IPS-20b (cell line): ENCODE measurements around the gene FAM78A.
"Not testable (repeated sequence)": the region's sequence is repeated elsewhere in the genome, so short reads cannot be mapped to it uniquely, and the experiment has no call there.

ENCODE experiments used
- H3K27ac ChIP-seq: one replicate; pipeline ENCODE4 v1.5.1; 2013; ENCODE audit warnings: low read length
- H3K27me3 ChIP-seq: 2 replicates; pipeline ENCODE4 v1.6.1; 2013; ENCODE audit warnings: mild to moderate bottlenecking, low read length, inconsistent platforms; ENCODE audit not compliant: insufficient read depth
- H3K36me3 ChIP-seq: 2 replicates; pipeline ENCODE4 v1.6.1; 2013; ENCODE audit warnings: low read depth, mild to moderate bottlenecking, inconsistent platforms, low read length, moderate library complexity; ENCODE audit not compliant: insufficient read depth
- H3K4me1 ChIP-seq: 2 replicates; pipeline ENCODE4 v1.6.1; 2013; ENCODE audit warnings: mild to moderate bottlenecking, control low read depth, inconsistent platforms, low read length, moderate library complexity; ENCODE audit not compliant: insufficient read depth
- H3K4me3 ChIP-seq: 2 replicates; pipeline ENCODE4 v1.5.1; 2013; ENCODE audit warnings: mild to moderate bottlenecking, low read length, inconsistent platforms
- H3K9ac ChIP-seq: 2 replicates; pipeline ENCODE4 v1.6.1; 2013; ENCODE audit warnings: low read depth, mild to moderate bottlenecking, inconsistent platforms, low read length, moderate library complexity
- H3K9me3 ChIP-seq: 2 replicates; pipeline ENCODE4 v1.6.1; 2013; ENCODE audit warnings: mild to moderate bottlenecking, low read depth, low read length, inconsistent platforms; ENCODE audit not compliant: insufficient read depth

FAM78A gene

DNA sequence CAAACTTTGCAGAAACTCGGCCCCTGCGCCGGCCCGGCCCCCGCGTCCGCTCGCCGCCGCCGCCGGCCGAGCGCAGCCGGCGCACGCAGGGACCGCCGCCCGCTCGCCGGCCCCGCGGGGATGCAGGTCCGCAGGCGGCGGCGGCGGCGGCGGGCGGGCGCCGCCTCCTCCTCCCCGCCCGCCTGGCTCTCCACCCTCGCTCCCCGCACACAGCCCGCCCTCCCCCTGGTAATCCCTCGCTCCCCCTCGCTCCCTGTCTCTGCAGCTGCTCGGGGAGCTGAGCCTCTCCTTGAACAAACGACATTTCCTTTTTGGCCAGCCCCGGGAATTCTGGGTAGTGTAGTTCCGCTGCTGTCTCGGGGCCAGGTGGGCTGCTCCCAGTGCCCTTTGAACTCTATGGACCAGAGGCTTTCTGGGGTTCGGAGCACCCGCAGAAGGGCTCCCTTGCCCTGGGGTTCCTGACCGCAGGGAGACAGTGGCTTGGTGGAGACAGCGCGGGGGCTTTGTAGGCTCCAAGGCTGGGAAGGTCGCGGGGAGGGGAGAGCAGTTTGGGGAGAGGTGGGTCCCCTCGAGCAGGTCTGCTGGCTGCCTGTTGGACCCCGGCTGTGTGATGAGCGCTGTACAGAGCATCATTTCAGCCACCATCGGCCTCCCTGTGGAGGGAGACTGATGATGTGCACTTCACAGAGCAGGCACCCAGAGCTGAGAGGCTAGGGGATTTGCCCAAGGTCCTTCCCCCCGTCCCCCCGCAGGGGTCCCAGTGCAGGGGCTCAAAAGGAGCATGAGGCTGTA, 1.8 kb upstream of the FAM78A start:
- H3K9ac ChIP-seq = no peak overlapping the region
- H3K27me3 ChIP-seq = peaks cover 69% of the 10 kb centered on the region
- H3K4me1 ChIP-seq = peaks cover 4% of the 10 kb centered on the region
- no peaks in the 10 kb centered on the region for H3K36me3 ChIP-seq
- H3K4me3 ChIP-seq = peak overlapping the region; percentile 55; the same call in 1 of the 2 replicates
- H3K9me3 ChIP-seq = no peaks in the 10 kb centered on the region
- no peak overlapping the region for H3K27ac ChIP-seq

DNA sequence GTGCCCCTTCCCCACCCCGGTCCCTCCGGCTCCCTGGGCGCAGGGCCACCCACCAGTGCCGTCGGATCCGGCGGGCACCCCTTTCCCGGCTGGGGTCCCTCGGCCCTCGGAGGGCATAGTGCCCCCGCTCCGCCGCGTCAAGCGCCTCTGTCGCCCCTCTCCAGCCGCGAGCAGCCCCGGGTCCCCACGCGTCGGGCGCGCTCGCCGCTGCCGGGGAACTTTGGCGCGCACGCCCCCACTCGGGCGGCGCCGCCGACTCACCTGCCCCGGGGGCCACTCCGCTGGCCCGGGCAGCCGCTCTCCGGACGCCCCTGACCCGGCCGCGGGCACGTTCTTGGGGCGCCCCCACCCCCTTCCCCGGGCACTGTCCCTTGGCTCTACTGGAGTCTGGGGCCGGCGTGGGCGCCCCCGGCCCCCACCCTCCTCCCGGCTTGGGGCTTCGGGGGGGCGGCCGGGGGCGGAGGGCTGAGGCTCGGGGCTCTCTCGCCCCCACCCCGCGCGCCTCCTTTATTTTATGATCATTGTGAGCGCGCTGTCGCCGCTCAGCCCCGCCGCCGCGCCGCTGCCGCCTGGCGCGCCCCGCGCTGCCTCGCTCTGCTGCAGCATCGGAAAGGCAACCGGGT, 1.1 kb upstream of the FAM78A start:
- no peak overlapping the region for H3K9ac ChIP-seq
- H3K36me3 ChIP-seq = no peaks in the 10 kb centered on the region
- peaks cover 4% of the 10 kb centered on the region for H3K4me1 ChIP-seq
- H3K4me3 ChIP-seq = peak overlapping the region; percentile 55; the same call in 1 of the 2 replicates
- H3K27me3 ChIP-seq = peaks cover 63% of the 10 kb centered on the region
- H3K9me3 ChIP-seq = no peaks in the 10 kb centered on the region
- no peak overlapping the region for H3K27ac ChIP-seq

DNA sequence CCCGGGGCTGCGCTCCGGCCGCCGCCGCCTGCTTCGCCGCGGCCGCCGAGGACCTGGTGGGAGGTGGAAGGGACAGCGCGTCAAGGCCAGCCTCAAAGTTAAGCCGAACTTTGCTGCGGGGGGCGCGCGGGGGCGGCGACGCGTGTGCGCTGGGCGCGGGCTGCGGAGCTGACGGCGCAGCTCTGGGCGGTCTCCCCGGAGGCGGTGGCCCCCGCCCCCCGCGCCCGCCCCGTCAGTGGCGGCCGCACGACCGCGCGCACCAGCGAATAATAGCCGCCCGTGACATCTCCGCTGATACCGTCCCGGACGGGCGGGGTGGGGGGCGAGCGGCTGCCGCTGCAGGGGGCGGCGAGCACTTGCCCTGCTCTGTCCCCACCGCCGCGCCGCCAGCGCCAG, 579 bp upstream of the FAM78A start:
- no peak overlapping the region for H3K27ac ChIP-seq
- H3K4me3 ChIP-seq = peak overlapping the region; percentile 55; the same call in 1 of the 2 replicates
- H3K4me1 ChIP-seq = peaks cover 4% of the 10 kb centered on the region; the same call in 1 of the 2 replicates
- H3K9me3 ChIP-seq = no peaks in the 10 kb centered on the region
- H3K27me3 ChIP-seq = peaks cover 58% of the 10 kb centered on the region
- H3K36me3 ChIP-seq = no peaks in the 10 kb centered on the region
- H3K9ac ChIP-seq = no peak overlapping the region

DNA sequence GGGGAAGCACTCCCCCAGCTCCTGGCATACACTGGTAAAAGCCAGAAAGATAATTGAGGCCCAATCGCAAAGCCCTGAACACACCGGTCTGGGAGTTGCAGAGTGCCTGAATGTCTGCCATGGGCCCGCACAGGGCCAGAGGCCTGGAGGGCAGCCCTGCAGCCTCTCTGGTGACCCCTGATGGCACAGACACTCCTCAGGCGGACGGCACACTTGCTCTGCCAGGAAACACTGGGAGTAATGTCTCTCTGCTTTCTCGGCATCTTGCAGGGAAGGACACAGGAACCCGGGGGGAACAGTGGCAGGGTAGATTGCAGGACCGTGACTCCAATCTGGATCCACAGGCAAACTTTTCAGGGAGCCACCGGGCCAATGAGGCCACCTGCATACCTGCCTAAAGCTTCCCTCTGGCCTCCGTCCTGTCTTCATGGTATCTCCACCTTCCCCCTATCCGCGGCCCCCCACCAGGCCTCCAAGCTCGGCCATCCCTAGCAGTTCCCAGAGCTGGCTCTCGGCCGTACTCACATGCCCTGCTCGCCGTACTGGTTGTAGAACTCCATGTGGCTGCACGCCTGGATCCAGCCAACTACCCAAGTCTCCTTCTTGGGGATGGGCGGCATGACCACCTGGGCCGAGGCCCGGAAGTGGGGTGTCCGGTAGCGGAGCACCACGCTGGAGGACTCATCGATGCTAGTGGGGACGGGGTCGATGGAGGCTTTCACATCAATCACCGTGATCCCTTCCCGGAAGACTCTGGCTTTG, 797 bp downstream of the FAM78A start:
- no peaks in the 10 kb centered on the region for H3K36me3 ChIP-seq
- H3K9me3 ChIP-seq = no peaks in the 10 kb centered on the region
- 0 out of 2 replicates have a peak overlapping the region, but pooled peaks have one; percentile 40 for H3K4me3 ChIP-seq
- no peak overlapping the region for H3K27ac ChIP-seq
- H3K27me3 ChIP-seq = peaks cover 44% of the 10 kb centered on the region
- H3K4me1 ChIP-seq = peaks cover 4% of the 10 kb centered on the region; the same call in 1 of the 2 replicates
- no peak overlapping the region for H3K9ac ChIP-seq

DNA sequence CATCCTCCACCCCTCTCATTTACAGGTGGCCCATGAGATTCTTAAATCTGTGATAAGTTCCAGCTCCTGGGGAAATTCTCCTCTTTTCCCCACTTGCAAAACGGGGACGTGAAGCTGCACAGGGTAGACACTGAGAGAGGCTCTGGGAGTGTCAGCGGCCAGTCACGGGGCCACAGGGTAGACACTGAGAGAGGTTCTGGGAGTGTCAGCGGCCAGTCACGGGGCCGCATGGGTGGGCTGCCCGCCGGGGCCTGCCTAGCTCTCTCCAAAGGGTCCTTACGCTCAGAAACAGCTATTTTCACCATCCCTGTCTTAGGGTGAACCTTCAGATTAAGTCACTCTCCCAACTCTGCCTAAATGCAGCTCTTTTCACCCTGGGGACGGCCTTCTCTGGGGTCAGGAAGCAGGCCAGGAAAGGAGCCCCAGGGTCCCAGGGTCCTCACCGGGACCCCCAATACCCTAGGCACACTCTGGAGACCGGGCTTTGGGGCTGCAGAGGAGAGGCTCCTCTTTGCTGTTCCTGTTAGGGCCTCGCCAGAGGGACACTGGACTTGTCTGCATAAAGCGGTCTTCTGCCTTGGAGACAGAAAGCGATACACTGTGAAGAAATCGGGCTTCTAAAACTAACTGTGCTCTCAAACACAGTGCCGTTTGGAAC, 1.5 kb downstream of the FAM78A start:
- no peak overlapping the region for H3K27ac ChIP-seq
- H3K9me3 ChIP-seq = no peaks in the 10 kb centered on the region
- H3K4me3 ChIP-seq = no peak overlapping the region
- H3K9ac ChIP-seq = no peak overlapping the region
- H3K36me3 ChIP-seq = no peaks in the 10 kb centered on the region
- peaks cover 44% of the 10 kb centered on the region for H3K27me3 ChIP-seq
- peaks cover 4% of the 10 kb centered on the region; the same call in 1 of the 2 replicates for H3K4me1 ChIP-seq

DNA sequence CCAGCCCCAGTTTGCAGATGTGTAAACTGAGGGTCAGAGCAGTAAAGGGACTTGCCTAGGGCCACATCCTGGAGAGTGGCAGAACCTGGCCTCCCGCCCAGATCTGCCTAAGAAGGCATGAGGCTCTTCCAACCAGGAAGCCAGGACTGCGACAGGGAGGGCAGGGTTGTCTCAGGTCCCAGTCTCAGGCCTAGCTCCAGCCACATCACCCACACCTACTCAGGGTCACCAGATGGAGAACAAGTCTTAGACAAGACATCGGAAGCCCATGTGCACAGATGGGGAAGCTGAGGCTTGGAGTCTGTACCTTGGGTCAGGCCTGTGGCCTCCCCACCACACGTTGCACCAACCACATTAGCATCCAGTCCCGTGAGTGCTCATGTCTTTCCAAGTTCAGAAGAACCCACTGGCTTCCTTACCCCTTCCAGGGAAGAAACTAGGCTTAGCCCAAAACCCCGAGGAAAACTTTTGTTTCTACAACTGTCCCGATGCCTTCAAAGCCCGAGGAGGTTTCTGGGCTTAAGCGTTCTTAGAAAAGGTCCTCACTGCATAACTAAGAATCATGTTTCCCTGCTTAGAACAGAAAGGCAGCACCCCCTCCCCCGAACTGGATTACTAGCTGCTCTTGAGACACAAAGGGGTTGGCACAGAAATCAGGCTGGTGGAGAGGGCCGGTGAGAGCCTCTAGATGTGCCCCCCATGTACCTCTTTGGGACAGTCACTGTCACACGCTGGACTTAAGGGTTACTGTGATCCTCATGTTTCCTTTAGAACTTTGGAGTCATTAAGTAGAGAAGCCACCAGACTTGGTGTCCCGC, 2.2 kb downstream of the FAM78A start:
- H3K27ac ChIP-seq = no peak overlapping the region
- H3K9me3 ChIP-seq = no peaks in the 10 kb centered on the region
- peaks cover 37% of the 10 kb centered on the region for H3K27me3 ChIP-seq
- peaks cover 4% of the 10 kb centered on the region; the same call in 1 of the 2 replicates for H3K4me1 ChIP-seq
- no peaks in the 10 kb centered on the region for H3K36me3 ChIP-seq
- H3K4me3 ChIP-seq = no peak overlapping the region
- H3K9ac ChIP-seq = no peak overlapping the region

DNA sequence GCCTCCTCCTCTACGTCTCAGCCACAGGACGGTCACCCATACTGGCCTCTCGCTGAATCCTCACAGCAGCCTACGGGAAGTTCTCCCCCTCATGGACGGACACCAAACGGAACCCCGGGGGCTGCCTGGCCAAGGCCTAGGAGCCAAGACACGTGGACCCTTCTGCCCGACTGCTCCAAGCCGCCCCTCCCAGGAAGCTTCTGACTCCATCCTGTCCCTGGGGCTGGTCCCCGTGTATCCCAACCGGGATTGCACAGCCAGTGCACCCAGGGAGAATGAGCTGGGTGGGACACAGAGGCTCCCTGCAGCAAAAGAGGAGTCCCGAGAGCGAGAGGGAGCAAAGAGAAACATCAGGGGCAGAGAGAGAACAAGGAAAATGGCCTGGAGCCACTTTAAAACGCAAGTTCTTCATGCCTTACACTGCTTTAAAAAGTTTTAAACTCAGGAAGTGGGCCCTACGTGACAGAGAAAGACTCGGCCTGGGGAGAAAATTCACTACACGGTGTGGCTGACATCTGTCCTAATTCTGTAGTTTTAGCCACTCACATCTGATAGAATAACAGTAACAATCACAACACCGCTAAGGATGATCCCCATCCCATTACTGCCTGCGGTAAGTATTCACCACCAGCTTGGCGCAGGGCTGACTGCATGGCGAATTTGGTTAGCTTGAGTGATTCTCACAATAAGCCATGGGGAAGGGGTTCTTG, 3.0 kb downstream of the FAM78A start:
- H3K9me3 ChIP-seq = no peaks in the 10 kb centered on the region
- H3K4me1 ChIP-seq = peaks cover 4% of the 10 kb centered on the region; the same call in 1 of the 2 replicates
- H3K4me3 ChIP-seq = no peak overlapping the region
- no peaks in the 10 kb centered on the region for H3K36me3 ChIP-seq
- H3K27ac ChIP-seq = no peak overlapping the region
- H3K9ac ChIP-seq = no peak overlapping the region
- H3K27me3 ChIP-seq = peaks cover 34% of the 10 kb centered on the region

DNA sequence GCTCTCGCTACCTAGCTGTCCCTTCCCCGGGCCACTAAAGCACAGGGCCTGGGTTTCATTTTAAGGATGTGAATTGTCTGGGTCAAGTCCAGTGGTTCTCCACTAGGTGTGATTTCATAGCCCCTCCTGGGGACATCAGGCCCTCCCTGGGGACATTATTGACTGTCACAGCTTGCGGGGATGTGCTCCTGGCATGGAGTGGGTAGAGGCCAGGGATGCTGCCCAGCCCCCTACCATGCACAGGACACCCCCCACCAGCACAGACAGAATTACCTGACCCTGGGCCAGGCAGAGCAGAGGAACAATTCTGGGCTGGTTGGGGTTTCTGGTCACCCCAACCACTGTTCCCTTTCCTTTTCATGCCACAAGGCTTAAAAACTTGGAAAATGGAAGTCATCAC, 4.1 kb downstream of the FAM78A start:
- H3K9me3 ChIP-seq = no peaks in the 10 kb centered on the region
- H3K9ac ChIP-seq = no peak overlapping the region
- H3K4me3 ChIP-seq = no peak overlapping the region
- peaks cover 4% of the 10 kb centered on the region; the same call in 1 of the 2 replicates for H3K4me1 ChIP-seq
- H3K27ac ChIP-seq = no peak overlapping the region
- H3K36me3 ChIP-seq = no peaks in the 10 kb centered on the region
- peaks cover 32% of the 10 kb centered on the region for H3K27me3 ChIP-seq

DNA sequence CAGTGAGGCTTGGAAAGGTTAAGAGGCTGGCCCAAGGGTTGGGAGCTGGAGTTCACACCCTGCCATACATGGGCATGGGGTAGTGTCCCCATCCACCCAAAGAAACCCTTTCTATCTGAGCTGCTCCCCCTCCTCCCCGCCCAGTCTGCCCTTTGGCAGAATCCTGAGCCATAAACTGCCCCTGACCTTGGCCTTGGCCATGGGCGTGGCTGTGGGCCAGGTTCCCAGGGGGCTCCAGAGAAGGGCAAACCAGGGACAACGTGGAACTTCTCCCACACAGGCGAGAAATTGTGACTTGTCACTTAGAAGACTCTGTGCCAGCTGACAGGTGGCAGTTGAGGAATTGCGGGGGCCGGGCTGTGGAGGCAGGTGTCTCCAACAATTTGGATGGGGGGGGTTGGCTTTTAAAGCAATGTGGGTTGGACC, 4.8 kb downstream of the FAM78A start:
- no peak overlapping the region for H3K4me3 ChIP-seq
- no peak overlapping the region for H3K27ac ChIP-seq
- H3K4me1 ChIP-seq = peaks cover 4% of the 10 kb centered on the region; the same call in 1 of the 2 replicates
- H3K9me3 ChIP-seq = no peaks in the 10 kb centered on the region
- no peaks in the 10 kb centered on the region for H3K36me3 ChIP-seq
- peaks cover 25% of the 10 kb centered on the region for H3K27me3 ChIP-seq
- no peak overlapping the region for H3K9ac ChIP-seq

DNA sequence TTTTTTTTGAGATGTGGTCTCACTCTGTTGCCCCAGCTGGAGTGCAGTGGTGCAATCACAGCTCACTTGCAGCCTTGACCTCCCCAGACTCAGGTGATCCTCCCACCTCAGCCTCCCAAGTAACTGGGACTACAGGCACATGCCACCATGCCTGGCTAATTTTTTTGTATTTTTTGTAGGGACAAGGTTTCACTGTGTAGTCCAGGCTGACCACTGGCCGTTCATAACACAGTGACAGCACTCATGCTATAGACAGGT, 5.4 kb downstream of the FAM78A start:
- H3K4me3 ChIP-seq = not testable (repeated sequence)

More for the DNA sequence above, 5.4 kb downstream of the FAM78A start:
- not testable (repeated sequence) for H3K9me3 ChIP-seq, H3K27ac ChIP-seq, H3K36me3 ChIP-seq, H3K9ac ChIP-seq, H3K4me1 ChIP-seq
- H3K27me3 ChIP-seq = peaks cover 19% of the 10 kb centered on the region
